Endothelial cell (in vitro differentiated cells): ENCODE results near the gene RAD1. TPM values are rescaled to one million over a fixed set of nuclear protein-coding genes. Genes with fewer than 3 reads are reported as not detected.

ENCODE experiments used
- DNase-seq: peaks from one replicate; pipeline ENCODE4 v3.0.0; 2021; ENCODE audit warnings: low spot score
- H3K27ac Mint-ChIP-seq: one replicate; pipeline ENCODE4 v1.8.0; 2021; ENCODE audit warnings: mixed read lengths, inconsistent platforms; ENCODE audit not compliant: unreplicated experiment
- H3K27me3 Mint-ChIP-seq: one replicate; pipeline ENCODE4 v1.8.0; 2021; ENCODE audit warnings: mild to moderate bottlenecking, moderate library complexity, mixed read lengths, inconsistent platforms; ENCODE audit not compliant: unreplicated experiment
- H3K36me3 Mint-ChIP-seq: one replicate; pipeline ENCODE4 v1.8.0; 2021; ENCODE audit warnings: mild to moderate bottlenecking, low read depth, mixed read lengths, inconsistent platforms; ENCODE audit not compliant: unreplicated experiment
- H3K4me1 Mint-ChIP-seq: one replicate; pipeline ENCODE4 v1.8.0; 2021; ENCODE audit warnings: mild to moderate bottlenecking, mixed read lengths, inconsistent platforms; ENCODE audit not compliant: unreplicated experiment
- H3K4me3 Mint-ChIP-seq: one replicate; pipeline ENCODE4 v1.8.0; 2021; ENCODE audit warnings: mild to moderate bottlenecking, mixed read lengths, inconsistent platforms; ENCODE audit not compliant: unreplicated experiment
- H3K9me3 Mint-ChIP-seq: one replicate; pipeline ENCODE4 v1.8.0; 2021; ENCODE audit warnings: mixed read lengths, inconsistent platforms; ENCODE audit not compliant: unreplicated experiment
- total RNA-seq: library from RNA; stranded (reverse); fragmentation: NEBNext Ultra II Directional; extraction: Animal tissue kit (Norgen Biotek cat#: 25700); gene quantifications from one replicate; pipeline ENCODE4 v1.2.1, GENCODE V29; 2021; ENCODE audit not compliant: unreplicated experiment
- TF ChIP-seq, protein P1 (sequence below): fragments of 200-600 bp; sonication (generic); IDR thresholded peaks from one replicate; pipeline ENCODE4 v1.5.0; 2021; ENCODE audit warnings: antibody characterized with exemption; ENCODE audit not compliant: unreplicated experiment

RAD1 gene
- total RNA-seq, 1 donor from 2014 or later, result 15.2 TPM

GRCh38 chr5:34869256-34869655 is 46.0 kb downstream of the RAD1 start:
- no peak for DNase-seq
- H3K4me3 Mint-ChIP-seq, result no peak overlapping the region
- no peak overlapping the region for H3K27ac Mint-ChIP-seq
- TF ChIP-seq, protein P1, sequence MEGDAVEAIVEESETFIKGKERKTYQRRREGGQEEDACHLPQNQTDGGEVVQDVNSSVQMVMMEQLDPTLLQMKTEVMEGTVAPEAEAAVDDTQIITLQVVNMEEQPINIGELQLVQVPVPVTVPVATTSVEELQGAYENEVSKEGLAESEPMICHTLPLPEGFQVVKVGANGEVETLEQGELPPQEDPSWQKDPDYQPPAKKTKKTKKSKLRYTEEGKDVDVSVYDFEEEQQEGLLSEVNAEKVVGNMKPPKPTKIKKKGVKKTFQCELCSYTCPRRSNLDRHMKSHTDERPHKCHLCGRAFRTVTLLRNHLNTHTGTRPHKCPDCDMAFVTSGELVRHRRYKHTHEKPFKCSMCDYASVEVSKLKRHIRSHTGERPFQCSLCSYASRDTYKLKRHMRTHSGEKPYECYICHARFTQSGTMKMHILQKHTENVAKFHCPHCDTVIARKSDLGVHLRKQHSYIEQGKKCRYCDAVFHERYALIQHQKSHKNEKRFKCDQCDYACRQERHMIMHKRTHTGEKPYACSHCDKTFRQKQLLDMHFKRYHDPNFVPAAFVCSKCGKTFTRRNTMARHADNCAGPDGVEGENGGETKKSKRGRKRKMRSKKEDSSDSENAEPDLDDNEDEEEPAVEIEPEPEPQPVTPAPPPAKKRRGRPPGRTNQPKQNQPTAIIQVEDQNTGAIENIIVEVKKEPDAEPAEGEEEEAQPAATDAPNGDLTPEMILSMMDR, result no peak
- H3K27me3 Mint-ChIP-seq, result no peaks in the 10 kb centered on the region
- H3K36me3 Mint-ChIP-seq, result no peaks in the 10 kb centered on the region
- no peaks in the 10 kb centered on the region for H3K9me3 Mint-ChIP-seq
- H3K4me1 Mint-ChIP-seq, result peaks cover 11% of the 10 kb centered on the region

GRCh38 chr5:34868791-34869190 is 46.5 kb downstream of the RAD1 start:
- Mint-ChIP-seq H3K9me3 (no peaks in the 10 kb centered on the region), H3K4me1 (peaks cover 16% of the 10 kb centered on the region), H3K27ac (no peak overlapping the region), H3K36me3 (no peaks in the 10 kb centered on the region), H3K27me3 (no peaks in the 10 kb centered on the region), H3K4me3 (no peak overlapping the region)
- TF ChIP-seq, protein P1, result no peak
- no peak for DNase-seq

DNA sequence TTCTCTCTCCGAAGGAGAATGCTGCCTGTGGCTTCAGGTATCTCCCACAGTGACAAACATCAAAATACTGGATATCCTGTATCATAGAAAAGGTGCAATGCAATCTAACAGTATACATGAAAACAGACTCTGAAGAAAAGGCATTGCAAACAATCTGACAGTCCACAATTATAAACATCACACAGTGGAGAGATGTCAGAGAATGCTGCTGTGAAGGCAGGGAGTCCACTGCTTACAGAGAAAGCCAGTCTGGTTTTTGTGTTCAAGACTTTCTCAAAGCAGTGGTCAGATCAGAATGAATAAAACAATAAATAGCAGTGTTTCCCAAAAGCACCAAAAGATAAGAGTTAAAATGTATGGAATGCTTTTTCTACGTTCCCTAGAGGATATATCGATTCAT is 47.6 kb downstream of the RAD1 start:
- no peak overlapping the region for H3K27ac Mint-ChIP-seq
- no peak for DNase-seq
- peaks cover 27% of the 10 kb centered on the region for H3K4me1 Mint-ChIP-seq
- H3K9me3 Mint-ChIP-seq, result no peaks in the 10 kb centered on the region
- no peaks in the 10 kb centered on the region for H3K36me3 Mint-ChIP-seq
- H3K4me3 Mint-ChIP-seq, result no peak overlapping the region
- TF ChIP-seq, protein P1, result no peak
- peaks cover 4% of the 10 kb centered on the region for H3K27me3 Mint-ChIP-seq

GRCh38 chr5:34866989-34867471 is 48.3 kb downstream of the RAD1 start:
- no peak overlapping the region for H3K4me3 Mint-ChIP-seq
- H3K27me3 Mint-ChIP-seq, result peaks cover 4% of the 10 kb centered on the region
- H3K27ac Mint-ChIP-seq, result no peak overlapping the region
- no peaks in the 10 kb centered on the region for H3K9me3 Mint-ChIP-seq
- H3K4me1 Mint-ChIP-seq, result peaks cover 32% of the 10 kb centered on the region
- no peaks in the 10 kb centered on the region for H3K36me3 Mint-ChIP-seq
- no peak for DNase-seq
- TF ChIP-seq, protein P1, result no peak

GRCh38 chr5:34865091-34865490 is 50.2 kb downstream of the RAD1 start:
- Mint-ChIP-seq H3K36me3 (no peaks in the 10 kb centered on the region), H3K4me3 (no peak overlapping the region), H3K27me3 (peaks cover 9% of the 10 kb centered on the region), H3K4me1 (peaks cover 32% of the 10 kb centered on the region), H3K9me3 (no peaks in the 10 kb centered on the region), H3K27ac (no peak overlapping the region)
- TF ChIP-seq, protein P1, result no peak
- DNase-seq, result no peak
